ENCODE results near the gene RAPGEF4. TPM values are rescaled to one million over a fixed set of nuclear protein-coding genes. Genes with fewer than 3 reads are reported as not detected.
"Not testable (repeated sequence)": the region's sequence is repeated elsewhere in the genome, so short reads cannot be mapped to it uniquely, and the experiment has no call there.

RAPGEF4 gene
- total and polyA plus RNA-seq, 9 donors, result 1.1 to 2.4 (median 1.5) TPM

DNA sequence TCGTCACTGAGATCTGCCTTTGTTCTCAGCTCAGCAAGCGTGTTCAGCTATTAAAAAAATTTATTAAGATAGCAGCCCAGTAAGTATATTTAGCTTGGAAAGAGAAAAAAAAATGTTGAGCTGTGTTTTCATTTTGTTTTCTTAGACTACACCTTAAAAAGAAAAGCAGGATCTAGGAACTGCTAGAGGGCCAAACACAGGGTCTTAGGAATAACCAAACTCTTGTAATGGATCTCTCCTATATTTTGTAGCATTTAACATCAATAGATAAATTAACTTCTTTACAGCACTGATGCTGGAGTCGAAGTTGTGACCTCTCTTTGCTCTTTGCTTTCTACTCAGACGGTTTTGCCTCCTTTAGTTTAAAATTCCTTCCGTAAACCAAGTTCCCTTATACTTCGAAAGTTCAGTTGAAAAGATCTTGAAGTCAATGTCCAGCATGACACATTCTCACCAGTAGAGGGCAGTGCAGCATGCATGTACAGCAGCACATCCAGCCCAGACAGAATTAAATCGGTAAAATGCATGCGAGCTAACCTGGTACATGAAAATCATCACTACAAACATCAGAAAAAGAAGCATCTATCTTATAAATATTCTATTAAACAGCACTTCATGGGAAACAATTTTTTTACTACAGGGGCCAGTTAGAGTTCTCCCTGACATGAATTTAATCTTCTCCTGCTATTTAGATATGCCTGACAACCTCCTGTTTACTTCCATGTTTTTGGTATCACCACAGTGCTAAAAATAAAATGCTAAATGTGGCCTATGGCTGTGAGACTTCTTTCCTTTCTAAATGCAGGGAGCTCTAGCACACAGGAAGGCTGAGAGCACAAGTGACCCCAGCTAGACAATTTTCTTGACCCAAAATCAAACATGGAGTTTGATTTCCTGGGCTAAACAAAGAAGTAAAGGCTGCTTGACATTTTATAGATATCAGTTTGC is 291.8 kb downstream of the RAPGEF4 start:
- H3K27ac ChIP-seq (ENCODE audit: low read length), result peak overlapping the region; percentile 74
- no peak overlapping the region for H3K4me3 ChIP-seq (ENCODE audit: low read length)
- H3K36me3 ChIP-seq (ENCODE audit: control insufficient read depth, insufficient read depth, low read length), result no peaks in the 10 kb centered on the region
- no peaks in the 10 kb centered on the region for H3K9me3 ChIP-seq (replicated peaks; ENCODE audit: control insufficient read depth, low read depth, low read length)
- peaks cover 16% of the 10 kb centered on the region for H3K4me1 ChIP-seq (ENCODE audit: control insufficient read depth, insufficient read depth, low read length)
- DNase-seq, result peak; percentile 95
- H3K27me3 ChIP-seq (ENCODE audit: control insufficient read depth, insufficient read depth, low read length), result no peaks in the 10 kb centered on the region
- 2% methylated on average over 6 of the region's 8 CpGs for WGBS (ENCODE audit: insufficient coverage)

DNA sequence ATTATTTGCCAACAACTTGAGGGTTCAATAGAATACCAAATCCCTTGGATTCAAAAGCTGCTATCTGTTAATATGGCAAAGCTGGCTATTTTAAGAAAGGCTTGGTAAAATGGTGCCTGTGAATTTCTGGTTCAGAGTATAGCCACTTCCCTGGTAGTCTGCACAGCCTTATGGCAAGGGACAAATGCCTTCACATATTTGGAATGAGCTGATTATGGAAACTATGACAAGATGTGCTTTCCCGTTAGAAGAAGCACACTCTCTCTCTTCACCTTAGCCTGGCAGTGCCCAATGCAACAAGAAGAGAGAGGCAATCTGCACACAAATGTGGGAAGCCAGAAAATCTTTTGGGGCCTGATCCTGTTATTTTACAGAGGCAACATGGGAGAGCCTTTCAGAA is 292.5 kb downstream of the RAPGEF4 start:
- peaks cover 16% of the 10 kb centered on the region for H3K4me1 ChIP-seq (ENCODE audit: control insufficient read depth, insufficient read depth, low read length)
- H3K27ac ChIP-seq (ENCODE audit: low read length), result peak overlapping the region; percentile 74
- no peaks in the 10 kb centered on the region for H3K36me3 ChIP-seq (ENCODE audit: control insufficient read depth, insufficient read depth, low read length)

DNA sequence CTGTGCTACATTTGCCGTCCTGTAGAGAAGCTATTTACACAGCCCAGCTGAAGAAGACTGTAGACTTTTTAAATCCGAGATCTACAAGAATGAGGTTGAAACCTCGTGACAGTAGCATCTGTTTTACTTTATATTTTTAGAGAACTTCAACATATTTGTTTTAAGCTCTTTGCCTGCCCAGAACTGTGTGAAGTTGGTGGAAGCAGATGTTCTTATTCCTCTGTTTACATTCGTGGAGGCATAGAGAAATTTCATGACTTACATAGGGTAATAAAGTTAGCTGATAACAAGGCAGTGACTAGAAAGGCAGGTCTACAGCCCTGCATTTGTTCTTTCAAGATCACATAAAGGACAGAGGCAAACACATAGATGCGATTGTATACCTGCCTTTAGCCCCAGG is 293.0 kb downstream of the RAPGEF4 start:
- Histone ChIP-seq H3K9me3 (replicated peaks; ENCODE audit: control insufficient read depth, low read depth, low read length) (no peaks in the 10 kb centered on the region), H3K27ac (ENCODE audit: low read length) (peak overlapping the region; percentile 74), H3K4me1 (ENCODE audit: control insufficient read depth, insufficient read depth, low read length) (peaks cover 16% of the 10 kb centered on the region), H3K27me3 (ENCODE audit: control insufficient read depth, insufficient read depth, low read length) (no peaks in the 10 kb centered on the region), H3K36me3 (ENCODE audit: control insufficient read depth, insufficient read depth, low read length) (no peaks in the 10 kb centered on the region), H3K4me3 (ENCODE audit: low read length) (no peak overlapping the region)
- 0% methylated on average over 1 of the region's 5 CpGs for WGBS (ENCODE audit: insufficient coverage)
- DNase-seq, result peak; percentile 59

More for the DNA sequence above, 292.5 kb downstream of the RAPGEF4 start:
- Histone ChIP-seq H3K9me3 (replicated peaks; ENCODE audit: control insufficient read depth, low read depth, low read length) (no peaks in the 10 kb centered on the region), H3K4me3 (ENCODE audit: low read length) (no peak overlapping the region), H3K27me3 (ENCODE audit: control insufficient read depth, insufficient read depth, low read length) (no peaks in the 10 kb centered on the region)
- WGBS (ENCODE audit: insufficient coverage), result no CpG with 5 or more reads among the region's 1 CpG
- peak; percentile 51 for DNase-seq

DNA sequence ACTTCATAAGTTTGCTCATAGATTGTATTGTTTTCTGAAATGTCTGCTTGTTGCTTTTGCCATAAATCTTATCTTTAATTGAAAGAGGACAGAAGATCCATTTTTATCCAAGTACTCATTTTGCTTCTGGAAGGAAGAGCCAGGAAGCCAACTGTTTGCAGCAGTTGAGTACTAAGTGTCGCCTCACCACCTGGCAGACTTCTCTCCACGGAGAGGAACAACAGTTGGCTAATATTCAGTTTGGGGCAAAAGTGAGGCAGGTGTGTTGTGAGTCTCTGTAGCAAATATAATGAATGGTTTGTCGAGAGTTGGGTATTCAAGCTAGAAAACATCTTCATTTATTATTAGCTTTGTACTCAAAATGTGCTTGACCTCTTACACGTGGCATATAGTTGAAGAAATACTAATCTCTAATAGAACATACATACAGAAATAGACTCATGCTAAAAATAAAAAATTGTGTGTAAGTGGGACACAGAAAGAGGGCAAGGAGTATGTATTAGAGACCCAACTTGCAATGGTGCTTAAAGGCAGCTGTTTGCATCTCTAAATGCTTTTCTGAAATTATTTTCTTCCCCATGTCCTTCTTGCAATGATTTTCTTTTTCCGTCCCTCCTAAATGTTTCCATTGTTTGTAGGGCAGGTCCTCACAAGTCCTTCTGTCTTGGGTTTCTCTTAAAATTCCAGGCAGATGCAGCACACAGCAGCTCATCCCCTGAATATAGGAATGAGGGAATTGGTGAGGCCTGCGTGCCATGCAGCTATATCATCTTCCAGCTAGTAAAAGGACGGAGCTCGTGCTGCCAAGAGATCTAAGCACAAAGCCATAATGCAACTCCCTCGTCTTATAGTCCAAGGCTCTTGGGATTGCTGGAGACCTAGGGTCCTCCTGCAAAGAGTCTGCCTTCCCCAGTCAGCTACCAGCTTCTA is 295.2 kb downstream of the RAPGEF4 start:
- Histone ChIP-seq H3K4me1 (ENCODE audit: control insufficient read depth, insufficient read depth, low read length) (peaks cover 16% of the 10 kb centered on the region), H3K27me3 (ENCODE audit: control insufficient read depth, insufficient read depth, low read length) (no peaks in the 10 kb centered on the region), H3K4me3 (ENCODE audit: low read length) (no peak overlapping the region), H3K9me3 (replicated peaks; ENCODE audit: control insufficient read depth, low read depth, low read length) (no peaks in the 10 kb centered on the region), H3K27ac (ENCODE audit: low read length) (peak overlapping the region; percentile 86), H3K36me3 (ENCODE audit: control insufficient read depth, insufficient read depth, low read length) (no peaks in the 10 kb centered on the region)
- peak; percentile 69 for DNase-seq
- WGBS (ENCODE audit: insufficient coverage), result 60% methylated on average over 1 of the region's 9 CpGs

DNA sequence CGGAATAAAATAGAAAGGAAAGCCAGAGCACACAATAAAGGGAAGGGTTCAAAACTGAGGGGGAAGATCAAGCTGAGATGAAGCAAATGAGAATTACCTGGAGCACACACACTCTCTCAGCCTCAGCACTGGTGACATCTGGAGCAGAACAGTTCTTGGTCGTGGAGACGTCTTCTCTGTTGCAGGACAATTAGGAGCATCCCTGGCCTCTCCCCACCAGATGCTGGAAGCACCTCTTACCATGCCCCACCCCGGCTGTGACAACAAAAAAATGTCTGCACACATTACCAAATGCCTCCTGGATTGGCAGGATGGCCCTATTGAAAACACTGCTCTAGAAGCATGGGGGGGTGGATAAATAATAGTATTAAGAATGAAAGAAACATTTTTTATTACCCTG is 296.4 kb downstream of the RAPGEF4 start:
- H3K4me1 ChIP-seq (ENCODE audit: control insufficient read depth, insufficient read depth, low read length), result peaks cover 19% of the 10 kb centered on the region
- H3K4me3 ChIP-seq (ENCODE audit: low read length), result no peak overlapping the region
- peak overlapping the region; percentile 86 for H3K27ac ChIP-seq (ENCODE audit: low read length)

DNA sequence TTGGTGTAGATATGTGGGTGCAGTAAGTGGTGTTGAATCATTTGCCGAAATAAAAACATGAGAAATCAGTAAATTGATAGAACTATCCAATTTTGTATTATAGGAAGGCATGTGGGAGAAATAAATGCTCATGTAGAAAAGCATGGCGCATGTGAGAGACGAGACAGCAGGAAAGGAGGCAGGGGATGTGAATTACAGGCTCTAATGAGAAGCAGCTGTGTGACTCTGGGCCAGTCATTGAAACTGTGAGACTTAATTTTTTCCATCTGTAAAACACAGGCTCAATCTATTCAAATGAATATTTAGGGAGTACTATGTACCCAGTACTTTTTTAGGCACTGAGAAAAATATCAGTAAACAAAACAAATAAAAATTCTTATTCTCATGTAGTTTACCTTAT is 297.4 kb downstream of the RAPGEF4 start:
- Histone ChIP-seq H3K4me3 (ENCODE audit: low read length) (no peak overlapping the region), H3K9me3 (replicated peaks; ENCODE audit: control insufficient read depth, low read depth, low read length) (no peaks in the 10 kb centered on the region), H3K27me3 (ENCODE audit: control insufficient read depth, insufficient read depth, low read length) (no peaks in the 10 kb centered on the region), H3K36me3 (ENCODE audit: control insufficient read depth, insufficient read depth, low read length) (no peaks in the 10 kb centered on the region), H3K4me1 (ENCODE audit: control insufficient read depth, insufficient read depth, low read length) (peaks cover 23% of the 10 kb centered on the region), H3K27ac (ENCODE audit: low read length) (no peak overlapping the region)
- peak; percentile 33 for DNase-seq
- 42% methylated on average over 2 of the region's 3 CpGs for WGBS (ENCODE audit: insufficient coverage)

More for the DNA sequence above, 296.4 kb downstream of the RAPGEF4 start:
- no peaks in the 10 kb centered on the region for H3K27me3 ChIP-seq (ENCODE audit: control insufficient read depth, insufficient read depth, low read length)
- no peak for DNase-seq
- WGBS (ENCODE audit: insufficient coverage), result 85% methylated on average over 3 of the region's 4 CpGs
- H3K36me3 ChIP-seq (ENCODE audit: control insufficient read depth, insufficient read depth, low read length), result no peaks in the 10 kb centered on the region
- H3K9me3 ChIP-seq (replicated peaks; ENCODE audit: control insufficient read depth, low read depth, low read length), result no peaks in the 10 kb centered on the region

DNA sequence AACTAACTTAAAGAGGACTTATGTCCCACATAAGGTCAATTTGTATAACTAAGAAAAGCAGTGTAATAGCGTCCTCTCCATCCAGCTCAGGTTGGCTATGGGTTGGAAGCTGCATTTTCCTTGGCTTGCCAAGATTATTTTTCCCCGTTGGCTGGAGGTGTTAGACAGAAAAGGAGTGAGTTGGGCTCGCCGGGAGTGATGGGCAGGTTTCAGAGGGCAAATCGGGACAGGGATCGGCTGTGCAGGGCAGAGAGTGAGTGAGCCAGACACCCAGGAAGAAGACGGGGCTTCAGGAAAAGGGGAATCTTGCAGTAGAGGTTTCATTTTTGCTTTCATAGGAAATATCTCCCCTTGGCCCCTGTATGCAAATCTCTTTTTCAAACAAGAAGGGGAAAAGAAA is 298.5 kb downstream of the RAPGEF4 start:
- Histone ChIP-seq H3K9me3 (replicated peaks; ENCODE audit: control insufficient read depth, low read depth, low read length) (no peaks in the 10 kb centered on the region), H3K4me1 (ENCODE audit: control insufficient read depth, insufficient read depth, low read length) (peaks cover 18% of the 10 kb centered on the region), H3K36me3 (ENCODE audit: control insufficient read depth, insufficient read depth, low read length) (no peaks in the 10 kb centered on the region), H3K27me3 (ENCODE audit: control insufficient read depth, insufficient read depth, low read length) (no peaks in the 10 kb centered on the region), H3K4me3 (ENCODE audit: low read length) (no peak overlapping the region), H3K27ac (ENCODE audit: low read length) (no peak overlapping the region)
- no peak for DNase-seq
- WGBS (ENCODE audit: insufficient coverage), result 69% methylated on average over 5 of the region's 7 CpGs

DNA sequence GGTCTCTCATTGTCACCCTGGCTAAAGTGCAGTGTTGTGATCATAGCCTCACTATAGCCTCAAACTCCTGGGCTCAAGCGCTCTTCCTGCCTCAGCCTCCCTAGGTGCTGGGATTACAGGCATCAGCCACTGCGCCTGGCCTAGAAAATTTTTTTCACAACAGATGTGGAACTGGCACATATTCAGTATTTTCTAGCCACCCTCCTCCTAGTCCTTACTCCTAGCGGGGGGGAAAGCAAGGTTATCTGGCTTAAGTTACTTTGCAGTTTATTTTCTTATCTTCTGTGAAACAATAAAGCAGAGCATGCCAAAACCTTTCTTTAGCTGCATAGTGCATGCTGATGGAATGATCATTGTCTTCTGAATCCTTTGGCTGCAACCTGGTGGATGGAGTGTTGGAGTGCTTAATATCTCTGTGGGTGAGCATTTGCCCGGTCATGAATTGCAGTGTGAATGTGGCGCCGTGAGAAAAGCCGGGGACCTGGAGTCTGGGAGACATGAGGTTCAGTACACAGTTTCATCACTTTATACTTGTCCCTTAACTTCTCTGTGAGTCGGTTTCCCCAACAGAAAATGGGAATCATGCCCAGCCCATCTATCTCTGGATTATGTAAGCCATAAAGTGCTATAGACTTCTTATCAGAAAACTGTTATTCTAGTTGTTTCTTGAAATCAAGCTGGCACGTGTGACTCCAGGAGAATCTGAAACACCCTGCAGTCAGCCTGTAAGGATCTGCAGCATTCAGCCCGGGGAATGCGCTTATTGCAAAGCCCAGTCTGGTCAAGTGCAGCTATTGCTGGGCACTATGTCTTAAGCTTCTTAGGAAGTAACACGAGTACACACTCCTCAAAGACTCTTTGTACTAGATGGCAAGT is 301.8 kb downstream of the RAPGEF4 start:
- no peaks in the 10 kb centered on the region for H3K36me3 ChIP-seq (ENCODE audit: control insufficient read depth, insufficient read depth, low read length)
- DNase-seq, result peak; percentile 32
- H3K27ac ChIP-seq (ENCODE audit: low read length), result peak overlapping the region; percentile 43
- 67% methylated on average over 5 of the region's 12 CpGs for WGBS (ENCODE audit: insufficient coverage)
- H3K4me1 ChIP-seq (ENCODE audit: control insufficient read depth, insufficient read depth, low read length), result peaks cover 9% of the 10 kb centered on the region
- no peaks in the 10 kb centered on the region for H3K27me3 ChIP-seq (ENCODE audit: control insufficient read depth, insufficient read depth, low read length)
- H3K4me3 ChIP-seq (ENCODE audit: low read length), result no peak overlapping the region
- no peaks in the 10 kb centered on the region for H3K9me3 ChIP-seq (replicated peaks; ENCODE audit: control insufficient read depth, low read depth, low read length)

DNA sequence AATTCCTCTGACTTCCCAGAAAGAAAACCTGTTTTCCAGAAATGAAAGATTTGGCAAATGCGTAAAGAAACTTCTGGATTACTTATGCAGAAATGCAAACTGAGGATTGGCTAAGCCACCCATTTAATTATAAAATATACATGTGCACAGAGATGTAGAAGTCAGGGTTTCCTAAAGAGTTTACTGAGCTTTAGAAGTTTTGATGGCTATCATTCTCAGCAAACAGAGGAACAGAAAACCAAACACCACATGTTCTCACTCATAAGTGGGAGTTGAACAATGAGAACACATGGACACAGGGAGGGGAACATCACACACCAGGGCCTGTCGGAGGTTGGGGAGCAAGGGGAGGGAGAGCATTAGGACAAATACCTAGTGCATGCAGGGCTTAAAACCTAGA is 302.6 kb downstream of the RAPGEF4 start:
- not testable (repeated sequence) for H3K9me3 ChIP-seq (replicated peaks; ENCODE audit: control insufficient read depth, low read depth, low read length); DNase-seq; H3K4me1 ChIP-seq (ENCODE audit: control insufficient read depth, insufficient read depth, low read length); H3K27ac ChIP-seq (ENCODE audit: low read length); H3K36me3 ChIP-seq (ENCODE audit: control insufficient read depth, insufficient read depth, low read length); H3K27me3 ChIP-seq (ENCODE audit: control insufficient read depth, insufficient read depth, low read length); H3K4me3 ChIP-seq (ENCODE audit: low read length)
- WGBS (ENCODE audit: insufficient coverage), result 60% methylated on average over 1 of the region's 2 CpGs

All from muscle of leg (tissue), 11 donors.